ENCODE results near the gene CNDP1.

The CNDP1 gene

DNA sequence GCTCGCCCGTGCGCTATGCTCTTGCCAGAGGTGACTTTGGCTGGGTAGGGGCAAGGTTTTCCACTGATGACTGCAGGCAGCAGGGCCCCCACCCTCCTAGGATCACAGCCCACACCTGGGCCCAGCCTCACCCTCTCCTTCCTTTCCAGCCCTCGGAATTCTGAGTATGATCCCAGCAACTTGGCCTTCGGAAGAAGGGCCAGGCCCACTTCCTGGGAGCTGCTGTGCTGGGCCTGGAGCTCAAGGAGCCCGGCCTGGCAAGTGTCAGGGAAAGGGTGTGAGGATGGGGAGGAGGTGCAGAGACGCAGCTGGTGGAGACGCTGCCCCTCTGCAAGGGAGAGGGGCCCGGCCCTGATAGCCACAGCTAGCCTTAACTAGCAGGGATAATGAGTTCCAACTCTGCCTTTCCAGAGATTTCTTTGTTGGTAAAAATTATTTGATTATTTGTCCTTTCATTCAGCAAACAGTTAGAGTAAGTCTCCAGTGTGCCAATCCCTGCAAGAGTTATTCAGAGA, 1.7 kb upstream of the CNDP1 start:
- H3K4me1 ChIP-seq = no peaks in the 10 kb centered on the region
- TF ChIP-seq, protein P1, sequence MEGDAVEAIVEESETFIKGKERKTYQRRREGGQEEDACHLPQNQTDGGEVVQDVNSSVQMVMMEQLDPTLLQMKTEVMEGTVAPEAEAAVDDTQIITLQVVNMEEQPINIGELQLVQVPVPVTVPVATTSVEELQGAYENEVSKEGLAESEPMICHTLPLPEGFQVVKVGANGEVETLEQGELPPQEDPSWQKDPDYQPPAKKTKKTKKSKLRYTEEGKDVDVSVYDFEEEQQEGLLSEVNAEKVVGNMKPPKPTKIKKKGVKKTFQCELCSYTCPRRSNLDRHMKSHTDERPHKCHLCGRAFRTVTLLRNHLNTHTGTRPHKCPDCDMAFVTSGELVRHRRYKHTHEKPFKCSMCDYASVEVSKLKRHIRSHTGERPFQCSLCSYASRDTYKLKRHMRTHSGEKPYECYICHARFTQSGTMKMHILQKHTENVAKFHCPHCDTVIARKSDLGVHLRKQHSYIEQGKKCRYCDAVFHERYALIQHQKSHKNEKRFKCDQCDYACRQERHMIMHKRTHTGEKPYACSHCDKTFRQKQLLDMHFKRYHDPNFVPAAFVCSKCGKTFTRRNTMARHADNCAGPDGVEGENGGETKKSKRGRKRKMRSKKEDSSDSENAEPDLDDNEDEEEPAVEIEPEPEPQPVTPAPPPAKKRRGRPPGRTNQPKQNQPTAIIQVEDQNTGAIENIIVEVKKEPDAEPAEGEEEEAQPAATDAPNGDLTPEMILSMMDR (IDR thresholded peaks at IDR 0.05; ENCODE audit: low read depth, low read length) = no peak
- H3K27me3 ChIP-seq = no peaks in the 10 kb centered on the region
- DNase-seq = no peak
- no peak overlapping the region for H3K4me3 ChIP-seq (ENCODE audit: low read depth, low read length)
- H3K9me3 ChIP-seq = no peaks in the 10 kb centered on the region
- no peaks in the 10 kb centered on the region for H3K36me3 ChIP-seq

DNA sequence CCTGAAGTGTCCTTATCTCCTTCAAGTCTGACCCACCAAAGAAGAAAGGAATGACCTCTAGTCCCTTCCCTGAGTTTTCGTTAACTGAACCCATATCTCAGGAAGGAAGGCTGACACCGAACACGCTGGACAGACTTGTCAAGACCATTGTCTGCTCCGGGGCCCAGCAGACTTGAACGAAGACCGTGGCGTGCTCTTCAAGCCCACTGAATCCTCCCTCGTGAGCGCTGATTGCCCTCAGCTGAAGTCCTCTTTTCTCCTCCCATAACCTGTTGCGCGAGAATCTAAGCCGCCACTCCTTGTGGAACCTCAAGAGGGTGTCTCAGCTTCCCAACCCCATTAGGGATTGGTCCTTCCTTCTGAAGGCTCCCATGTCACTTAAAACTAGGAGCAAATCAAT, 634 bp upstream of the CNDP1 start:
- H3K4me1 ChIP-seq = no peaks in the 10 kb centered on the region
- DNase-seq = no peak
- TF ChIP-seq, protein P1 (IDR thresholded peaks at IDR 0.05; ENCODE audit: low read depth, low read length) = no peak
- no peaks in the 10 kb centered on the region for H3K36me3 ChIP-seq
- H3K4me3 ChIP-seq (ENCODE audit: low read depth, low read length) = no peak overlapping the region
- no peaks in the 10 kb centered on the region for H3K9me3 ChIP-seq
- no peaks in the 10 kb centered on the region for H3K27me3 ChIP-seq

DNA sequence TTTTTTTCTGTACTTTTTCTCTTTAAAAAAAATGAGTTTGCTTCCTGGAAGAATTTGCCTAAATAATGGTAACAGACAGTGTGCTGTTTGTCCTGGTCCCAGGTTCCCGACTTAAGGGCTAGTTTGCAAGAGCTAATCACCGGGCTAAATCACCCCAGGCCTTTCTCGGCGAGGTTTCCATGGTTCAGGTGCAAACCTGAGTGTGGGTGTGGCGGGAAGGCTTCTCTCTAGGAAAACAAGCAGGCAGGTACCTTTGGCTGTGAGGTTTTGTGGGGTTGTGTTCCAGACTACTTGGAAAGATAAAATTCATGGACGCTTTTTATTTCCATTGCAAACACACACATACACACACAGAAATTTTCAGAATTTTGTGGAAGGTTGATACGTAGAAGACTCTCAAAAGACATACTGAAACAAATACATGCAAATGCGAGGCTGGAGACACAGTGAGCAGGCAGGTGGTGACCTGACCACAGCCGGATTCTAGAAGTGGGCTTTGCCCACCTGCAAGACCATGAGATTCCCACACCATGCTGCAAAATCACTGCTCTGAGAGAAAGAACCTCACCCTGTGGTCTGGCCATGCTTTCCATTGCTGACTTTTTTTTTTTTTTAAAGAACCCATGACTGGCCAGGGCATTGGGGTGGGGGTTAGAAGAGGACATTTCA, 815 bp downstream of the CNDP1 start:
- no peak for DNase-seq
- no peaks in the 10 kb centered on the region for H3K9me3 ChIP-seq
- no peaks in the 10 kb centered on the region for H3K36me3 ChIP-seq
- TF ChIP-seq, protein P1 (IDR thresholded peaks at IDR 0.05; ENCODE audit: low read depth, low read length) = no peak
- H3K4me1 ChIP-seq = no peaks in the 10 kb centered on the region
- H3K4me3 ChIP-seq (ENCODE audit: low read depth, low read length) = no peak overlapping the region
- H3K27me3 ChIP-seq = no peaks in the 10 kb centered on the region

DNA sequence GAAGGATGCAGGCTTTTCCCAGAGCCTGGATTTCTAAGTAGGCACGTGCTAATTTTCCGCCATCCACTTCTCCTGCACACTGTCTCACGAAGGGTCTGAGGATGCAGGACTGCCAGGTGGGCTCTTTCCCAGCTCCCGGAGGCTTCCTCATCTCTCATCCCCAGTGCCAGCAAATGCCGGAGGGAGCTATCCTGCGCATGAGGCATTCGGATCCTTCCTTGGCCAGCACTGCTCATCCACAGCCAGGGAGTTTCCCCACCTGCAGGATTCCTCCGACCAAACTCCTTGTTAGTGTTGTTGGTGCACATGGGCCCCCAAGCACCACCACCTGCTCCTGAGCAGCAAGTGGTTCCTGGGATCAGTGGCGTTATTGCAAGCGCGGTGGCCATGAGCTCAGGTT, 5.0 kb downstream of the CNDP1 start:
- Histone ChIP-seq H3K27me3 (no peaks in the 10 kb centered on the region), H3K4me3 (ENCODE audit: low read depth, low read length) (no peak overlapping the region), H3K4me1 (no peaks in the 10 kb centered on the region), H3K9me3 (no peaks in the 10 kb centered on the region), H3K36me3 (no peaks in the 10 kb centered on the region)
- DNase-seq = no peak
- TF ChIP-seq, protein P1 (IDR thresholded peaks at IDR 0.05; ENCODE audit: low read depth, low read length) = no peak

DNA sequence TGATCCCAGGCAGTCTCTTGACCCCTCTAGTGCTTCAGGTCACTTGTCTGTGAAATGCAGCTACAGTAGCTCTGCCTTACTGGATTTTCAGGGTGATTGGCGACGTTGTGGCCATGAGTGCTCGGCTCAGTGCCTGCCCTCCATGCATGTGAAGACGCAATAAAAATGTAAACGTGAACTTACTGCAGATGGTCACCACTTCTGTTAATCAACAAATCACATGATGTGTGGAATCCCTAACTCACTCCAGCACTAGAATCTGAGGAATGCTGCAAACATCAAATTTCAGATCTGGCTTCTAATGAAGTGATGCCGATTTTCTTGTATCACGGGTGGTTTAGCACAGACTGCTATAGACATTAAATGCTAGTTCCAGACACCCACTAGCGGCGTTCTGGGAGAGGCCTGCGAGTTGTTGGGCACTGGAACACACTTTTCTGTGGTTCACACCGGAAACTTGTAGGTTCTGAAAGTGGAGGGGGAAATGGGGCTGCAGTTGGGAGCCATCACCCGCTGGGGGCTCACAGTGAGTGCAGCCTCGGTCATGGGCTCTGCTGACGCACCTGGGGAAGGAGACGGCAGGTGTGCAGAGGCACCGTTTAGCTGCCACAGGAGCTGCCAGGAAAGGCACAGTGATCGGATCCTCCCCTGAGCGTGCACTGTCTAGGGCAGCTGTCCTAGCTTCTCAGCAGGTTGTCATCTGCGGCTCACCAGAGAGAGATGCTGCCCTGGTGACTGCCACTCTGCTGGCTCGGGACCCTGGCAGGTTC, 6.5 kb downstream of the CNDP1 start:
- Histone ChIP-seq H3K4me3 (ENCODE audit: low read depth, low read length) (no peak overlapping the region), H3K4me1 (no peaks in the 10 kb centered on the region), H3K27me3 (no peaks in the 10 kb centered on the region), H3K36me3 (no peaks in the 10 kb centered on the region), H3K9me3 (no peaks in the 10 kb centered on the region)
- DNase-seq = no peak
- TF ChIP-seq, protein P1 (IDR thresholded peaks at IDR 0.05; ENCODE audit: low read depth, low read length) = no peak
